Fibroblast of mammary gland (primary cell): ENCODE measurements around the gene RESF1.
"Not testable (repeated sequence)": the region's sequence is repeated elsewhere in the genome, so short reads cannot be mapped to it uniquely, and the experiment has no call there.

Experiments used
- DNase-seq: peaks from one replicate; pipeline ENCODE4 v3.0.0-alpha.2; 2010; ENCODE audit warnings: low read depth
- H3K4me3 ChIP-seq: 2 replicates; pipeline ENCODE4 v1.5.1; 2011; ENCODE audit warnings: low read depth, mild to moderate bottlenecking, low read length, moderate library complexity; ENCODE audit not compliant: control insufficient read depth
- CTCF ChIP-seq: conservative IDR thresholded peaks from 2 replicates; pipeline ENCODE4 v1.5.1; 2011; ENCODE audit warnings: low read depth, low read length, inconsistent platforms; ENCODE audit not compliant: control insufficient read depth, insufficient read depth

Gene RESF1

GRCh38 chr12:31929027-31929526 lies 30.1 kb upstream of the RESF1 start:
- TF ChIP-seq CTCF: no peak
- DNase-seq: no peak
- no peak overlapping the region for H3K4me3 ChIP-seq

GRCh38 chr12:31931796-31932715 lies 27.2 kb upstream of the RESF1 start:
- no peak for DNase-seq
- no peak overlapping the region for H3K4me3 ChIP-seq
- no peak for TF ChIP-seq CTCF

- no peak overlapping the region for H3K4me3 ChIP-seq
- no peak for DNase-seq
- TF ChIP-seq CTCF: no peak
These were observed 14.9 kb upstream of the RESF1 start for GRCh38 chr12:31944299-31944698.

- no peak for TF ChIP-seq CTCF
- H3K4me3 ChIP-seq: no peak overlapping the region
- DNase-seq: no peak
These were observed 11.2 kb upstream of the RESF1 start for GRCh38 chr12:31947971-31948370.

GRCh38 chr12:31948697-31949359 lies 10.4 kb upstream of the RESF1 start:
- not testable (repeated sequence) for H3K4me3 ChIP-seq, DNase-seq

- no peak for TF ChIP-seq CTCF
- no peak for DNase-seq
- H3K4me3 ChIP-seq: no peak overlapping the region
These were observed 9.1 kb upstream of the RESF1 start for GRCh38 chr12:31950088-31950487.

GRCh38 chr12:31950492-31950891 lies 8.7 kb upstream of the RESF1 start:
- no peak for DNase-seq
- TF ChIP-seq CTCF: no peak
- no peak overlapping the region for H3K4me3 ChIP-seq
